CD4-positive, alpha-beta T cell treated with Interleukin-6 for 4 hours (primary cell): Measurements from ENCODE around the gene SAP30BP.

ENCODE experiments used
- DNase-seq: peaks from one replicate; pipeline ENCODE4 v3.0.0-alpha.2; 2020; ENCODE audit warnings: mixed read lengths

Gene SAP30BP

DNA sequence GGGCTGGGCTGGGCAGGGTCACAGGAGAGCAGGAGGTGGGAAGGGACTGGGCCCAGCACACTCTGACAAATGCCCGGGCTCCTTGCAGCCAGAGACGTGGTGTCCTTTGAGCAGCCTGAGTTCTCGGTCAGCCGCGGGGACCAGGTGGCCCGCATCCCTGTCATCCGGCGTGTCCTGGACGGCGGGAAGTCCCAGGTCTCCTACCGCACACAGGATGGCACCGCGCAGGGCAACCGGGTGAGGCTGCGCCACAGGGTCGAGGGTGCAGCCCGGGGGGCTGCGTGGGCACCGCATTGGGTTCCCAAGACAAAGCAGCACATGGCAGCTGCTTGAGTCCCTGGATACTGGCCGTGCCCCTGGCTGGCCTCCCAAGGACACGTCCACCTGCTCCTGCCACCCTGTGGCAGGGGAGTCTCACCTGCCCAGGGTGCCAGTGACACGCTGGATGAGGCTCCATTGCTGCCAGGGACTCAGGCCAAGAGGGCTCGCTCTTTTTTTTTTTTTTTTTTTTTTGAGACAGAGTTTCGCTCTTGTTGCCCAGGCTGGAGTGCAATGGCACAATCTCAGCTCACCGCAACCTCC is 76.6 kb downstream of the SAP30BP start:
- no peak for DNase-seq

DNA sequence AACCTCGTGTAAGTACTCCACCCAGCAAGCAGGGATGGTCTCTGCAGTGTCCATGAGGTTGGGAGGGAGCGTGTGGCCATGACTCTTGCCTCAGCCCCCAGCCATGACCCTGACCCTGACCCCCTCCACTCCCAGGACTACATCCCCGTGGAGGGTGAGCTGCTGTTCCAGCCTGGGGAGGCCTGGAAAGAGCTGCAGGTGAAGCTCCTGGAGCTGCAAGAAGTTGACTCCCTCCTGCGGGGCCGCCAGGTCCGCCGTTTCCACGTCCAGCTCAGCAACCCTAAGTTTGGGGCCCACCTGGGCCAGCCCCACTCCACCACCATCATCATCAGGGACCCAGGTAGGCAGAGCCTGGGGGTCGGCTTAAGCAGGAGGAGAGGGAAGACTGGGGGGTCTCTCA is 81.6 kb downstream of the SAP30BP start:
- no peak for DNase-seq

DNA sequence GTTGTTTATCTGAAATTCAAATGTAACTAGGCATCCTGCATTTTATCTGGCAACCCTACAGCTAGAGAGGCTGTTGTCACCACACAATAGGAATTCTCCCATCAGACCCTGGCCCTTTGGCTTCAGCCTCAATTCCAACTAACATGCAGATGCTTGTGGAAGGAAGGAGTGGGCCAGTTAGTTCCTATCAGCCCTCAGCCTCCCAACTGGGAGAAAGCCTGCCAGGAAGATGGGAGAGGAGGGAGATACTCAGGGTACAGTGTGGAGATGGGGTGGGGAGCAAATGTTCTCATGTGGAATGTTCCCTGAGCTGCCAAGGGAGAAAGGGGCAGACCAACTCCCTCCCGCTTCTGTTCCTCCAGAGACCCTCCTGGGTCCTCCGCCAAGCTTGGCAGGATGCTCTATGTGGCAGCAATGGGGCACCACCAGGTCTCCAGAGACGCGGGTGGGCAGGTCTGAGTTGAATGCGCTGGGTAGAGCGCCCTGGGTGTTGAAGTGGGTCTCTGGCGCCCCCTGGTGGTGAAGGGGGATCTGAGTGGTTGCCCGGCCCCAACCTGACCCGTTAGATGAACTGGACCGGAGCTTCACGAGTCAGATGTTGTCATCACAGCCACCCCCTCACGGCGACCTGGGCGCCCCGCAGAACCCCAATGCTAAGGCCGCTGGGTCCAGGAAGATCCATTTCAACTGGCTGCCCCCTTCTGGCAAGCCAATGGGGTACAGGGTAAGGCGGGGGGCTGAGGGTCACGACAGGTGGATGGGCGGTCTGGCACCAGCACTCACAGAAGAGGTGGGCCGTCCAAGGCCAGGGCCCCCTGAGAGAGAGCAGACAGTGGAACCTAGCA is 82.6 kb downstream of the SAP30BP start:
- DNase-seq: peak; percentile 93

DNA sequence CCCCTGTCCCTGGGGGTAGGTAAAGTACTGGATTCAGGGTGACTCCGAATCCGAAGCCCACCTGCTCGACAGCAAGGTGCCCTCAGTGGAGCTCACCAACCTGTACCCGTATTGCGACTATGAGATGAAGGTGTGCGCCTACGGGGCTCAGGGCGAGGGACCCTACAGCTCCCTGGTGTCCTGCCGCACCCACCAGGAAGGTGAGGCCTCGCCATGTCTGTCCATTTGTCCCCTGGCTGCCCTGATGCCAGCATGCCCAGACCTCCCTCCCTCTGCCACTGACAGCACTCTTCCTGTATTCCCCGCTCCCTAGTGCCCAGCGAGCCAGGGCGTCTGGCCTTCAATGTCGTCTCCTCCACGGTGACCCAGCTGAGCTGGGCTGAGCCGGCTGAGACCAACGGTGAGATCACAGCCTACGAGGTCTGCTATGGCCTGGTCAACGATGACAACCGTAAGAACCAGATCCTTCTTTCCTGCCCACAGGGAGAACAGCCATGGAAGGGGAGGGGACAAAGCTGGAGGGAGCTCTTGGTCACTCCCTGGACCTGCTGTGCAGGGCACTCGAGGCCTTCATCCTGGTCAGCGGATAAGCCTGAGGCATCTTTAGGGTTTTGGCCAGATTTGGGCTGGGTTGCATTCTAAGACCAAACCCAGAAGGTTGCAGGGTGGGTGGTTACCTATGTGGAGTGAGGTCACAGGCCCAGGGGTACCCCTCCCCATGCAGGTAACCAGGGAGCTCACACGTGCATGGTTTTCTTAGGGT is 83.7 kb downstream of the SAP30BP start:
- no peak for DNase-seq

DNA sequence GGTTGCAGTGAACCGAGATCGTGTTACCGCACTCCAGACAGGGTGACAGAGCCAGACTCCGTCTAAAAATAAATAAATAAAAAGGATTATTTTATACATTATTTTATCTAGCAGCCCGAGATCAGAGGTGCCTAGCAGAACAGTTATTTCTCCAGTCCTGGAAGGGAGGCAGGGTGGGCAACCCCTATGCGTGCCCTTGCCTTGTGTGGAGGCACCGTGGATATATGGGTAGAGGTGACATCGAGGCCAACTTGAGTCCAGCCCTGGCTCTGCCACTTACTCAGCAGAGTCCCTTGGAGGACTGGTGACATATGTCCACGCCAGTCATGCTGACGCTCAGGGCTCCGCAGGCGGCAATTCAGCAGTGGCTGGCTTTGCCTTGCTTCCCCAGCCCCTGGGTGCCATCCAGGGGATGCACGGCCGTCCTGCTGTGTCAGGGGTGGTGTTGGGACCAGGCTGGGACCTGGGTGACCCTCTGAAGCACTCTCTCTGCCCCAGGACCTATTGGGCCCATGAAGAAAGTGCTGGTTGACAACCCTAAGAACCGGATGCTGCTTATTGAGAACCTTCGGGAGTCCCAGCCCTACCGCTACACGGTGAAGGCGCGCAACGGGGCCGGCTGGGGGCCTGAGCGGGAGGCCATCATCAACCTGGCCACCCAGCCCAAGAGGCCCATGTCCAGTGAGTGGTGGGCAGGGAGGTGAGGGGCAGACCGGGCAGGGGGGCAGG is 84.7 kb downstream of the SAP30BP start:
- DNase-seq: no peak

DNA sequence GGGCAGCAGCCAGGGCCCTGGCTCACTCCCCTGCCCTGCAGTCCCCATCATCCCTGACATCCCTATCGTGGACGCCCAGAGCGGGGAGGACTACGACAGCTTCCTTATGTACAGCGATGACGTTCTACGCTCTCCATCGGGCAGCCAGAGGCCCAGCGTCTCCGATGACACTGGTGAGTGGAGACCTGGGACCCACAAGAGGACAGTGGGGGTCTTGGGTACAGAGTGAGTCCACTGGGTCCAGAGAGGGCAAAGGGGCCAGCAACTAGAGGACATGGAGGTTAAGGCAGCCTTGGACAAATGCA is 85.2 kb downstream of the SAP30BP start:
- no peak for DNase-seq

DNA sequence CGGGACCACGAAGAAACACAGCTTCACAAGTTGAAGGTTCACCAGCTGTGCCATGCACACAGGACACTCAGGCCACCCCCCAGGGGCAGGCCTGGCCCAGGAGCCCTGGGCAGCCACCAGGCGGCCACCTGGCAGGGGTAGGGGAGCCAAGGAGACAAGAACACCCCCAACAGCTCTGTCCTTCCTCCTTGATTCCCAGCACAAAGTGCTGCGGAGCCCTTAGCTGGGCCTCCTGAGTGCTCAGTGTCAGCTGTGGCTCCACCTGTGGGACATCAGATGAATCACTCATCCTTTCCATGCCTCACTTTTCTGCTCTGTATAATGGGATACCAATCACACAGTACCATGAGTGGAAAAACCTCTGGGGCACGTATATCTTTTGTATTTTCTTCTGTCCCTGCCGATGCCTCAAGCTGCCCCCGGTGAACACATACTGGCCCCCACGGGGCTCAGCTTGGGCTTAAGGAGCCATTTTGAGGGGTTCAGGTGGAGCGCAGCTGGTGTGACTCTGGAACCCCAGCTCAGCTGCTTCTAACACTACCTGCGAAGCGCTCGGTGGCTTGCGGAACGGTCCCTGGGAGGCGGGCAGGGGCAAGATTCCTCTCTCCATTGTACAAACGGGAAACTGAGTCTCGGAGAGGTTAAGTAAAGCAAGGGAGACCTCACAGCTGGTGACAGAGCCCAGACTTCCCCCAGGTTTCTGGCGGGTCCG is 85.8 kb downstream of the SAP30BP start:
- no peak for DNase-seq

DNA sequence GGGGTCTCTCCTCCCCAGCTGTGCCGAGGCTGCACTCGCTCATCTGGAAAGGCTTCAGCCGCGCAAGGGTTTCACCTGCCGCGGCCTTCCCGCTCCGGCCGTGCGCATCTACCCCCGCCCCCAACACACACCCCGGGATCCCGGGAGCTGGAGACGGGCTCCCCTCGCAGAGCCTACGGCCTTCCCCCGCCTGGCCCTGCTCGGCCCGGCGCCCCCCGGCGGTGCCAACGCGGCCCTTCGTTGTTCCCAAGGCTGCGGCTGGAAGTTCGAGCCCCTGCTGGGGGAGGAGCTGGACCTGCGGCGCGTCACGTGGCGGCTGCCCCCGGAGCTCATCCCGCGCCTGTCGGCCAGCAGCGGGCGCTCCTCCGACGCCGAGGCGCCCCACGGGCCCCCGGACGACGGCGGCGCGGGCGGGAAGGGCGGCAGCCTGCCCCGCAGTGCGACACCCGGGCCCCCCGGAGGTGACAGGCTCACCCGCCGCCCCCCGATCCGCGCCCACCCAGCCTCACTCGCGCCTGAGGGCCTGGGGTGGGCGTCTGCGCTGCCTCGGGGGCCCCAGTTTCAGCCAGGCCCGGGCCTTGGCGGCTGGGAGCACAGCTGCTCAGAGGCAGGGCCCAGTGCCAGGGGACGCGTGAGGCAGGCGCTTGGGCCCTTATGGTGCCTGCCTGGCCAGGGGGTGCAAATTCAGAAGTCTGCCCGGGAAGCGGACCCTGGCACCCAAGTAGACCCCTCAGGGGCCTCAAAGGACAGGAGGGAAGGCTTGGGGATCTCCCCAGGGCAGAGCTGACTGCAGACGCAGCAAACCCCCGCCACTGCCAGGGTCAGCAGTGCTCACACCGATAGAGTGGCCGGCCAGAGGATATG is 86.6 kb downstream of the SAP30BP start:
- peak; percentile 83 for DNase-seq

DNA sequence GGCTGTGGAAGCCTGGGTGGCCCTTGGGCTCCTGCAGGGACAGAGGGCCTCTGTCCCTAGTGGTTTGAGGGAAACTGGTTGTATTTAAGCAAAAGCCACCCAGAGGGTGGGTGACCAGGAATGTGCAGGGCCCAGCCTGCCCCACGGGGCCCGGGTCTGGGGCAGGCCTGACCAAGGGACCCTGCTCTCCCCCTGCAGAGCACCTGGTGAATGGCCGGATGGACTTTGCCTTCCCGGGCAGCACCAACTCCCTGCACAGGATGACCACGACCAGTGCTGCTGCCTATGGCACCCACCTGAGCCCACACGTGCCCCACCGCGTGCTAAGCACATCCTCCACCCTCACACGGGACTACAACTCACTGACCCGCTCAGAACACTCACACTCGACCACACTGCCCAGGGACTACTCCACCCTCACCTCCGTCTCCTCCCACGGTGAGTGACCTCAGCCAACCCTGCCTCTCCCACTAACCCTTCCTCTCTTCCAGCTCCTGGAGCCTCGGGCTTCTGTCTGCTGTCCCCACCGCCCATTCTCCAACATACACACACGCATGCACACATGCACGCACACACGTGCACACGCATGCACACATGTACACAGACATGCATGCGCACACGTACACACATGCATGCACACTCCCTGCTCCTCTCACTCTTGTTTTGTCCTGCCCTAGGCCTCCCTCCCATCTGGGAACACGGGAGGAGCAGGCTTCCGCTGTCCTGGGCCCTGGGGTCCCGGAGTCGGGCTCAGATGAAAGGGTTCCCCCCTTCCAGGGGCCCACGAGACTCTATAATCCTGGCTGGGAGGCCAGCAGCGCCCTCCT is 87.5 kb downstream of the SAP30BP start:
- DNase-seq: no peak

DNA sequence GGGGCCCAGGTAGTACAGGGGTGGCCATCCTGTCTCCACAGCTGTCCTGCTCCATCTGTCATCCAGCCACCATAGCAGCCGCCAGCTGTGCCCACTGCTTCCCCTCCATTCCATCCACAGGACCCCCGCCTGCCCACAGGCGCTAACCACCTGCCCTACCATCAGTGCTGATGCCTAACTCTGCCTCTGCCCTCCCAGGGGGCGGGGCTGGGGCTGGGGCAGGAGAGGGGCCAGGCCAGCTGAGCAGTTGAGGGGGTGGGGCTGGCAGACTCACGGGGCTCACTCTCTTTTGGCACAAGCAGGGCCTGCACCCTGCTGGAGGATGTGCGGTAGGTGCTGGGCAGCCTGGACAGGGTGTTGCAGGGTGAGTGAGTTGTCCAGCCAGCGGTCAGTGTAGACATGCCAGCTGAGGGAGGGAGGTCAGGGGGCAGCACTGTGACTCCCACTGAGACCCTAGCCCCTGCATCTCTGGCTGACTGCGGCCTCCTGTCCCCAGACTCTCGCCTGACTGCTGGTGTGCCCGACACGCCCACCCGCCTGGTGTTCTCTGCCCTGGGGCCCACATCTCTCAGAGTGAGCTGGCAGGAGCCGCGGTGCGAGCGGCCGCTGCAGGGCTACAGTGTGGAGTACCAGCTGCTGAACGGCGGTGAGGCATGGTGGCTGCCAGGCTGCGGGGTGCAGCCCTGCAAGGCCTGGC is 88.2 kb downstream of the SAP30BP start:
- no peak for DNase-seq

DNA sequence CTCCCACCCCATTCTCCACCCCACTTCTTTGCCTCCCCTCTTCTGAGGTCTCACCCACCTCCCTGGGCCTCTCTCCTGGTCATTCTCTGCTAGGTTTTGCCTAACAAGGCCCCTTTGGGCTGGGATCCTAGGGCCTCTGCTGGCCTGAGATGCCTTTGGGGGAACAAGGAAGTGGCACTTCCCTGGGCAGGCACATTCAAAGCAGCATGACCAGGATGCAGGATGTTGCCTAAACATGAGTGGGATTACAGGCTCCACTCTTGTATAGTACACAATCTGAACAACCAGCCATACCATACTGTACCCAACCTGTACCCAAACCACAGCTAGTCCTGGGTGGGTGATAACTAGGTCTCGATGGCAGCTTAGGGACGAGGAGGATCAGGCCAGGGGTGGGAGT is 88.9 kb downstream of the SAP30BP start:
- no peak for DNase-seq

DNA sequence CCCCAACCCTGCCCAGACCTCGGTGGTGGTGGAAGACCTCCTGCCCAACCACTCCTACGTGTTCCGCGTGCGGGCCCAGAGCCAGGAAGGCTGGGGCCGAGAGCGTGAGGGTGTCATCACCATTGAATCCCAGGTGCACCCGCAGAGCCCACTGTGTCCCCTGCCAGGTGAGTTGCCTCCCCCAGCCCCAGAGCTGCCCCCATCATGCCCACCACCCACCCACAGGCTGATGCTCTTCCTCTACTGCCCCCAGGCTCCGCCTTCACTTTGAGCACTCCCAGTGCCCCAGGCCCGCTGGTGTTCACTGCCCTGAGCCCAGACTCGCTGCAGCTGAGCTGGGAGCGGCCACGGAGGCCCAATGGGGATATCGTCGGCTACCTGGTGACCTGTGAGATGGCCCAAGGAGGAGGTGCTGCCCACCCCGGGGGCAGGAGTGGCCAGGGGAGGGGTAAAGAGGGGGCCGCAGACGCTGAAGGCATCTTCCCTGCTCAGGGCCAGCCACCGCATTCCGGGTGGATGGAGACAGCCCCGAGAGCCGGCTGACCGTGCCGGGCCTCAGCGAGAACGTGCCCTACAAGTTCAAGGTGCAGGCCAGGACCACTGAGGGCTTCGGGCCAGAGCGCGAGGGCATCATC is 89.4 kb downstream of the SAP30BP start:
- no peak for DNase-seq

DNA sequence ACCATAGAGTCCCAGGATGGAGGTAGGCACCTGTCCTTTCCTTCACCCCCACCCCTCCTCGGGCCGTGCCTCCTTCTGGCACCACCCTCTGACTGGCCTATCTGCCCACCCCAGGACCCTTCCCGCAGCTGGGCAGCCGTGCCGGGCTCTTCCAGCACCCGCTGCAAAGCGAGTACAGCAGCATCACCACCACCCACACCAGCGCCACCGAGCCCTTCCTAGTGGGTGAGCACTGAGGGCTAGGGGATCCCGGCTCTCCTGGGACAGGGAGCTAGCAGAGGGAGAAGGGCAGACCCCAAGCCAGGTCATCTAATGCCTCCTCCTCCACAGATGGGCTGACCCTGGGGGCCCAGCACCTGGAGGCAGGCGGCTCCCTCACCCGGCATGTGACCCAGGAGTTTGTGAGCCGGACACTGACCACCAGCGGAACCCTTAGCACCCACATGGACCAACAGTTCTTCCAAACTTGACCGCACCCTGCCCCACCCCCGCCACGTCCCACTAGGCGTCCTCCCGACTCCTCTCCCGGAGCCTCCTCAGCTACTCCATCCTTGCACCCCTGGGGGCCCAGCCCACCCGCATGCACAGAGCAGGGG is 90.0 kb downstream of the SAP30BP start:
- DNase-seq: no peak
